Measurements from ENCODE around the gene UBD. TPM values are rescaled to one million over a fixed set of nuclear protein-coding genes. Genes with fewer than 3 reads are reported as not detected.

Gene UBD
- total and polyA plus RNA-seq, 2 experiments from 2014 or later, result not detected

GRCh38 chr6:29567541-29567940 is 8.0 kb upstream of the UBD start:
- no peaks in the 10 kb centered on the region for H3K36me3 Mint-ChIP-seq (ENCODE audit: low read depth)
- no peaks in the 10 kb centered on the region for H3K9me3 Mint-ChIP-seq
- ATAC-seq (no peak), DNase-seq (ENCODE audit: low spot score) (no peak)
- peaks cover 3% of the 10 kb centered on the region for H3K27me3 Mint-ChIP-seq (ENCODE audit: insufficient read depth, low read depth, poor library complexity)
- Histone ChIP-seq H3K4me1 (ENCODE audit: insufficient read depth) (no peaks in the 10 kb centered on the region), H3K27ac (ENCODE audit: low read depth) (no peak overlapping the region), H4K20me1 (replicated peaks; ENCODE audit: insufficient read depth) (no peaks in the 10 kb centered on the region), H3F3A (replicated peaks; ENCODE audit: low read depth) (no peaks in the 10 kb centered on the region), H3K4me3 (no peak overlapping the region), H3K27me3 (ENCODE audit: insufficient read depth) (no peaks in the 10 kb centered on the region), H3K79me2 (replicated peaks; ENCODE audit: insufficient read depth) (no peaks in the 10 kb centered on the region), H3K36me3 (ENCODE audit: insufficient read depth) (no peaks in the 10 kb centered on the region), H3K9me2 (ENCODE audit: insufficient read depth) (peaks cover 12% of the 10 kb centered on the region; the same call in 1 of the 2 replicates), H3K4me2 (no peak overlapping the region), H2AFZ (no peak overlapping the region)
- TF ChIP-seq JUNB (IDR thresholded peaks at IDR 0.05; ENCODE audit: unreplicated experiment) (no peak), CREB1 (CRISPR knock-in tag; IDR thresholded peaks at IDR 0.05; ENCODE audit: low read depth) (no peak), REST (IDR thresholded peaks at IDR 0.05; ENCODE audit: unreplicated experiment) (no peak), ZNF331 (CRISPR knock-in tag; IDR thresholded peaks at IDR 0.05; ENCODE audit: low read depth) (no peak), CTCF (conservative IDR thresholded peaks at IDR 0.05; ENCODE audit: low read depth in 2 of 2) (no peak), ZNF114 (CRISPR knock-in tag; IDR thresholded peaks at IDR 0.05) (no peak), STAT1 (IDR thresholded peaks at IDR 0.05; ENCODE audit: unreplicated experiment) (no peak), EZH2 (IDR thresholded peaks at IDR 0.05; ENCODE audit: low read depth, unreplicated experiment) (no peak), POLR2AphosphoS5 (IDR thresholded peaks at IDR 0.05; ENCODE audit: low read depth) (no peak), NANOG (IDR thresholded peaks at IDR 0.05; ENCODE audit: borderline replicate concordance) (no peak), ETS1 (IDR thresholded peaks at IDR 0.05) (no peak), ZNF462 (CRISPR knock-in tag; IDR thresholded peaks at IDR 0.05) (no peak), EZH2phosphoT487 (IDR thresholded peaks at IDR 0.05; ENCODE audit: unreplicated experiment) (no peak)
- H3K4me1 Mint-ChIP-seq, result no peaks in the 10 kb centered on the region
- H3K27ac Mint-ChIP-seq, result no peak overlapping the region
- H3K4me3 Mint-ChIP-seq, result no peak overlapping the region
